ENCODE measurements around the gene DGCR2. TPM values are rescaled to one million over a fixed set of nuclear protein-coding genes. Genes with fewer than 3 reads are reported as not detected.

DGCR2 gene
- total and polyA plus RNA-seq, 10 of the 15 experiments (the other 5 are each of a cell fraction or from before 2014, with no cell fraction given) = 0.19 to 28.4 (median 16.0) TPM

DNA sequence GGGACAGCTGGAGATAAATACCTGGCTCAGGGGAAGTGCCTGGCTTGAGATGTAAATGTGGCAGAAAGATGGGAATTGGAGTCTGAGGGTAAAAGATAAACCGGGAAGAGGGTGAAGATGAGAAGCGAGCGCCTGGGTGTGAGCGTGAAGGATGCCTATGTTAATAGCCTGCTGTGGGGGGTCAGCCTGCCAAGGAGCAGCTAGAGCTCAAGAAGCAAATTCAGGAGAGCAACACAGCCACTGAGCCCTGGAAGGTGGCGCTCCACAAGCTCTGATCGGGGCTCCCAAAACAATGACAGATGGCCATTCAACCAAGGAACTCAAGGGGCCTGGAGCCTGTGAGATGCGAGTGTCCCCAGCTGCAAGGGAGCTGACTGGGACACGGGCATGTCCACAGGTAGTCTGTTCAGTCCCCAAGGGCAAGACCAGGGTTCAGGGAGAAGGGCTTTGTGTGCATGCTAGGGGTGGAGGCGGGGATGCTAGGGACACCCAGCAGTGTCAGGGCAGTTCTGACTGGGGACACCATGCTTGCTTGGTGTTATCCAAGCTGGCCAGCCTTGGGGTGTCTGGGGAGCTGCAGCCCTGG, 25.1 kb upstream of the DGCR2 start (continued):
- TF ChIP-seq, protein P1, sequence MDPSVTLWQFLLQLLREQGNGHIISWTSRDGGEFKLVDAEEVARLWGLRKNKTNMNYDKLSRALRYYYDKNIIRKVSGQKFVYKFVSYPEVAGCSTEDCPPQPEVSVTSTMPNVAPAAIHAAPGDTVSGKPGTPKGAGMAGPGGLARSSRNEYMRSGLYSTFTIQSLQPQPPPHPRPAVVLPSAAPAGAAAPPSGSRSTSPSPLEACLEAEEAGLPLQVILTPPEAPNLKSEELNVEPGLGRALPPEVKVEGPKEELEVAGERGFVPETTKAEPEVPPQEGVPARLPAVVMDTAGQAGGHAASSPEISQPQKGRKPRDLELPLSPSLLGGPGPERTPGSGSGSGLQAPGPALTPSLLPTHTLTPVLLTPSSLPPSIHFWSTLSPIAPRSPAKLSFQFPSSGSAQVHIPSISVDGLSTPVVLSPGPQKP (IDR thresholded peaks at IDR 0.05; ENCODE audit: low read depth, low read length) = no peak
- TF ChIP-seq, protein P2, sequence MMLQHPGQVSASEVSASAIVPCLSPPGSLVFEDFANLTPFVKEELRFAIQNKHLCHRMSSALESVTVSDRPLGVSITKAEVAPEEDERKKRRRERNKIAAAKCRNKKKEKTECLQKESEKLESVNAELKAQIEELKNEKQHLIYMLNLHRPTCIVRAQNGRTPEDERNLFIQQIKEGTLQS (IDR thresholded peaks at IDR 0.05; ENCODE audit: borderline replicate concordance, extremely low read depth, low read depth, low read length) = no peak
- TF ChIP-seq MXI1 (IDR thresholded peaks at IDR 0.05; ENCODE audit: low read depth, low read length) = no peak

DNA sequence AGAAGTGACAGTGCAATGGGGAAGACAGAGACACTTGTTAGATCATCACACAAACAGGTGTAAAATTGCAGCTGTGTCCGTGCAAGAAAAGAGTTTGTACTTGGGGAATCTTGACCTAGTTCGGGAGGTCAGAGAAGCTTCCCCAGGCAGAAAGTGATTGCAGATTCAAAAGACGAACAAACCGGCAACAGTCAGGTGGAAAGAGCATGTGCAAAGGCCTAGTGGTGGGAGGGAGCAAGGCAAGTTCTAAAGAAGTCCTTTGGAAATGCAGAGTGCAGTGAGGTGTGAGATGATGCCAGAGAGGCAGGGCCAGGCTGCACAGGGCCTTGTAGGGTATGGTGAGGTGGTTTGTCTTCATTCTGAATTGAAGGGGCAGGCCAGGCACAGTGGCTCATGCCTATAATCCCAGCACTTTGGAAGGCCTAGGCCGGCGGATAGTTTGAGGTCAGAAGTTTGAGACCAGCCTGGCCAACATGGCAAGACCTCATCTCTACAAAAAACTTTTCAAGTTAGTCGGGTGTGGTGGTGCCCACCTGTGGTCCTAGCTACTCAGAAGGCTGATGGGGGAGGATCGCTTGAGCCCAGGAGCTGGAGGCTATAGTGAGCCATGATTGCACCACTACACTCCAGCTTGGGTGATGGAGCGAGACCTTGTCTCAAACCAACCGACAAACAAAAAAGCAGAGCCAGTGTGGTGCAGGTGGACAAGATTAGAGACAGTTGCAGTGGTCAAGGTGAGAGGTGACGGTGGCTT, 24.2 kb upstream of the DGCR2 start:
- DNase-seq (ENCODE audit: low read depth, low spot score) = no peak
- in situ Hi-C loops (cut with MboI) (no loop called here), intact Hi-C loops (cut with micrococcal nuclease; ENCODE audit: unreplicated experiment) (no loop called here)
- H3K4me2 ChIP-seq (ENCODE audit: control insufficient read depth, insufficient read depth) = no peak overlapping the region
- TF ChIP-seq EED (IDR thresholded peaks at IDR 0.05; ENCODE audit: low read depth) (no peak), KLF5 (IDR thresholded peaks at IDR 0.05; ENCODE audit: partially characterized antibody) (no peak)
- WGBS (ENCODE audit: insufficient coverage, insufficient replicate concordance, low lambda C conversion rate, missing lambda C conversion rate) = 43% methylated on average over 11 of the region's 11 CpGs
- peaks cover 0 to 4% of the 10 kb centered on the region in 2 experiments; a peak in 2 of 4 replicates for H3K36me3 ChIP-seq (ENCODE audit: control insufficient read depth in 2 of 2, insufficient read depth in 2 of 2, low read length in 1 of 2)
- ATAC-seq = no peak
- H3K27me3 ChIP-seq (replicated peaks in 1 of 2; ENCODE audit: control insufficient read depth in 2 of 2, insufficient read depth in 2 of 2, low read length in 1 of 2) = peaks cover 5 to 15% of the 10 kb centered on the region in 2 experiments
- ChIA-PET SMC1A (ENCODE audit: uncharacterized antibody, unreplicated experiment) (interaction anchor here (0.6 to 1.9 kb wide), 2 partner anchors 334 to 806 kb away, joined by 3 to 8 read pairs; partner anchors contain the start of gene CDC45), RAD21 (ENCODE audit: unreplicated experiment) (interaction anchor here (0.9 kb wide), 1 partner anchor 483 kb away, joined by 4 read pairs; no protein-coding TSS in a partner anchor), CTCF (interaction anchor here (0.6 to 2.5 kb wide), 5 partner anchors 31 to 483 kb away, joined by 3 to 19 read pairs (median 4); no protein-coding TSS in a partner anchor), POLR2A (no interaction called here)
- no peak overlapping the region for H2AFZ ChIP-seq (ENCODE audit: control insufficient read depth, low read depth, low read length)
- H3K27ac ChIP-seq (ENCODE audit: control insufficient read depth, insufficient read depth) = no peak overlapping the region
- peaks cover 4% of the 10 kb centered on the region for H3K4me1 ChIP-seq (ENCODE audit: control insufficient read depth, insufficient read depth, low read length)
- peaks cover 13% of the 10 kb centered on the region for H3K79me2 ChIP-seq (ENCODE audit: control insufficient read depth, insufficient read depth, low read length)
- FAIRE-seq = no peak
- no peak overlapping the region for H3K4me3 ChIP-seq
- no peak overlapping the region for H3K9ac ChIP-seq (ENCODE audit: control insufficient read depth, insufficient read depth, low read length)
- no peaks in the 10 kb centered on the region for H3K9me3 ChIP-seq (replicated peaks; ENCODE audit: control insufficient read depth, insufficient read depth, low read length)
- no TSS peak for BruUV-seq (replicated peaks)
- H4K20me1 ChIP-seq (ENCODE audit: control insufficient read depth, insufficient read depth) = no peaks in the 10 kb centered on the region
